Astrocyte (in vitro differentiated cells and primary cell): ENCODE measurements around the gene GXYLT1.

Experiments used
- EZH2 ChIP-seq: IDR thresholded peaks from 2 replicates; pipeline ENCODE4 v1.6.1; 2012; ENCODE audit warnings: mild to moderate bottlenecking, low read length, inconsistent platforms; ENCODE audit not compliant: insufficient read depth
- TF ChIP-seq, protein P1 (sequence below): IDR thresholded peaks from 2 replicates; pipeline ENCODE4 v1.5.1; 2011; ENCODE audit warnings: low read depth, mild to moderate bottlenecking, inconsistent platforms, low read length, moderate library complexity; ENCODE audit not compliant: insufficient read depth

DNA sequence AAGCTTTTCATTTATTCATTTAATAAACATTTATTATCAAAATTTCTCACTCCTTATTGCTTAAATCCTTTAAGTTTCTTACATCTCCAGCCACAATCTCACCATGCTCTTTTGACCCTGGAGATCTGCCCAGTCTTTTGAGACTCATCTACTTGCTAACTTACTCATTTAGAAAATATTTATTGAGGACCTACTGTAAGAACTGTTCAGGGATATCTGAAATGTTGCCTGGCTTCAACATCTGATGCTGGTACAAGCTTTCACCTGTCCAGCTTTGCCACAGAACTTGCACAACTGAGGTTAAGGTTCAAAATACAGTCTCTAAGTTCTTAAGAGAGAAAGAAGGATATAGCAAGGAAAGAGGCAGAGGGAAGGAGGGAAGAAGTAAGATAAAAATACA lies 17.5 kb upstream of the GXYLT1 start:
- no peak for TF ChIP-seq EZH2
- TF ChIP-seq, protein P1, sequence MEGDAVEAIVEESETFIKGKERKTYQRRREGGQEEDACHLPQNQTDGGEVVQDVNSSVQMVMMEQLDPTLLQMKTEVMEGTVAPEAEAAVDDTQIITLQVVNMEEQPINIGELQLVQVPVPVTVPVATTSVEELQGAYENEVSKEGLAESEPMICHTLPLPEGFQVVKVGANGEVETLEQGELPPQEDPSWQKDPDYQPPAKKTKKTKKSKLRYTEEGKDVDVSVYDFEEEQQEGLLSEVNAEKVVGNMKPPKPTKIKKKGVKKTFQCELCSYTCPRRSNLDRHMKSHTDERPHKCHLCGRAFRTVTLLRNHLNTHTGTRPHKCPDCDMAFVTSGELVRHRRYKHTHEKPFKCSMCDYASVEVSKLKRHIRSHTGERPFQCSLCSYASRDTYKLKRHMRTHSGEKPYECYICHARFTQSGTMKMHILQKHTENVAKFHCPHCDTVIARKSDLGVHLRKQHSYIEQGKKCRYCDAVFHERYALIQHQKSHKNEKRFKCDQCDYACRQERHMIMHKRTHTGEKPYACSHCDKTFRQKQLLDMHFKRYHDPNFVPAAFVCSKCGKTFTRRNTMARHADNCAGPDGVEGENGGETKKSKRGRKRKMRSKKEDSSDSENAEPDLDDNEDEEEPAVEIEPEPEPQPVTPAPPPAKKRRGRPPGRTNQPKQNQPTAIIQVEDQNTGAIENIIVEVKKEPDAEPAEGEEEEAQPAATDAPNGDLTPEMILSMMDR: no peak
